Fibroblast of skin of left biceps (primary cell): Measurements from ENCODE around the gene TCHH.
"Not testable (repeated sequence)": the region's sequence is repeated elsewhere in the genome, so short reads cannot be mapped to it uniquely, and the experiment has no call there.

ENCODE experiments used
- DNase-seq, 2 experiments: peaks; one replicate each; pipeline ENCODE4 v3.0.0-alpha.2; 2013; ENCODE audit warnings: low read depth in 2 of 2

Gene TCHH

GRCh38 chr1:152111515-152111968 lies 3.7 kb downstream of the TCHH start:
- DNase-seq: peak in 1 of 2 experiments; percentile 6

- peak in 1 of 2 experiments; percentile 6 for DNase-seq
Measured at GRCh38 chr1:152110860-152111514, 4.3 kb downstream of the TCHH start.

- DNase-seq: peak in 1 of 2 experiments; percentile 8
Measured at GRCh38 chr1:152110365-152110859, 4.8 kb downstream of the TCHH start.

GRCh38 chr1:152109998-152110294 lies 5.3 kb downstream of the TCHH start:
- no peak for DNase-seq

- DNase-seq: no peak
Measured at GRCh38 chr1:152109231-152109997, 5.8 kb downstream of the TCHH start.

GRCh38 chr1:152108882-152109222 lies 6.4 kb downstream of the TCHH start:
- no peak for DNase-seq

- DNase-seq: peak in 1 of 2 experiments; percentile 9
Measured at GRCh38 chr1:152107984-152108881, 7.0 kb downstream of the TCHH start.

- no peak for DNase-seq
Measured at GRCh38 chr1:152107031-152107983, 7.9 kb downstream of the TCHH start.

- DNase-seq: no peak
Measured at GRCh38 chr1:152104854-152105253, 10.4 kb downstream of the TCHH start.

- no peak for DNase-seq
Measured at GRCh38 chr1:152096931-152097330, 18.3 kb downstream of the TCHH start.

GRCh38 chr1:152089014-152089674 lies 26.1 kb downstream of the TCHH start, which contains the start of gene TCHHL1:
TCHHL1 (minus strand) TSS chr1:152089064; CDS start chr1:152088143, 921 bp downstream.
- DNase-seq: no peak

GRCh38 chr1:152086760-152087159 lies 28.5 kb downstream of the TCHH start:
- DNase-seq: no peak

GRCh38 chr1:152084853-152085252 lies 30.4 kb downstream of the TCHH start:
- no peak for DNase-seq

- not testable (repeated sequence) for DNase-seq
Measured at GRCh38 chr1:152081026-152081425, 34.2 kb downstream of the TCHH start.

- DNase-seq: not testable (repeated sequence)
Measured at GRCh38 chr1:152080494-152080893, 34.8 kb downstream of the TCHH start.

- no peak for DNase-seq
Measured at GRCh38 chr1:152078831-152079441, 36.3 kb downstream of the TCHH start.

GRCh38 chr1:152072311-152072710 lies 42.9 kb downstream of the TCHH start:
- DNase-seq: no peak

- no peak for DNase-seq
Measured at GRCh38 chr1:152071123-152071522, 44.1 kb downstream of the TCHH start.

- DNase-seq: no peak
Measured at GRCh38 chr1:152067929-152068328, 47.3 kb downstream of the TCHH start.

GRCh38 chr1:152067150-152067549 lies 48.1 kb downstream of the TCHH start:
- DNase-seq: no peak
